Naive thymus-derived CD4-positive, alpha-beta T cell (primary cell): ENCODE measurements around the gene CD93. TPM values are rescaled to one million over a fixed set of nuclear protein-coding genes. Genes with fewer than 3 reads are reported as not detected.

Experiments
- ATAC-seq: fragments of 150-1000 bp; cut with Tn5 transposase; 2 replicates; pipeline ENCODE4 v1.10.0; 2021; ENCODE audit warnings: mild to moderate bottlenecking, moderate library complexity
- CTCF ChIA-PET: fragments of 350-600 bp; sonication (Branson Sonifier 250); formaldehyde crosslinking; loops from one replicate; lab custom pipeline; 2021; ENCODE audit warnings: antibody characterized with exemption; lab: Charles Lee
- POLR2A ChIA-PET: fragments of 350-600 bp; sonication (Branson Sonifier 250); formaldehyde crosslinking; loops from one replicate; lab custom pipeline; 2021; ENCODE audit warnings: antibody characterized with exemption, inconsistent platforms; lab: Charles Lee
- DNase-seq, 9 donors: peaks; one replicate each; pipeline versions ENCODE4 v3.0.0 to v3.0.0-alpha.2; 2020 to 2022; ENCODE audit warnings: mixed read lengths in 1 of 9
- H3K27ac ChIP-seq: one replicate; pipeline ENCODE4 v1.7.0; 2013; ENCODE audit warnings: mild to moderate bottlenecking, low read depth, low read length, moderate library complexity
- H3K27me3 ChIP-seq, 2 donors: one replicate each; pipeline ENCODE4 v1.7.0; 2013; ENCODE audit warnings: low read length in 2 of 2, mild to moderate bottlenecking in 2 of 2, moderate library complexity in 2 of 2; ENCODE audit not compliant: control insufficient read depth in 2 of 2, insufficient read depth in 2 of 2
- H3K36me3 ChIP-seq, 3 experiments: 1 replicate in 2 of 3; 2 replicates in 1 of 3; pipeline ENCODE4 v1.7.0; 2013; ENCODE audit warnings: low read length in 3 of 3, mild to moderate bottlenecking in 3 of 3, moderate library complexity in 1 of 3; ENCODE audit not compliant: insufficient read depth in 3 of 3, control insufficient read depth in 2 of 3
- H3K4me1 ChIP-seq, 2 donors: one replicate each; pipeline ENCODE4 v1.7.0; 2013; ENCODE audit warnings: low read length in 2 of 2, mild to moderate bottlenecking in 2 of 2, moderate library complexity in 1 of 2; ENCODE audit not compliant: control insufficient read depth in 2 of 2, insufficient read depth in 2 of 2
- H3K4me3 ChIP-seq: 2 replicates; pipeline ENCODE4 v1.7.0; 2013; ENCODE audit warnings: mild to moderate bottlenecking, low read length
- H3K9me3 ChIP-seq, 3 experiments: 1 replicate in 2 of 3; 2 replicates in 1 of 3; pipeline ENCODE4 v1.7.0; 2013; ENCODE audit warnings: low read length in 3 of 3; ENCODE audit not compliant: control insufficient read depth in 2 of 3
- H3K27ac Mint-ChIP-seq, 9 donors: one replicate each; pipeline ENCODE4 v1.8.0; 2020 to 2022; ENCODE audit warnings: mixed read lengths in 9 of 9, mild to moderate bottlenecking in 8 of 9, moderate library complexity in 5 of 9, inconsistent platforms in 2 of 9
- H3K27me3 Mint-ChIP-seq, 5 donors: one replicate each; pipeline ENCODE4 v1.8.0; 2021 to 2022; ENCODE audit warnings: mixed read lengths in 5 of 5, mild to moderate bottlenecking in 1 of 5
- H3K36me3 Mint-ChIP-seq, 5 donors: one replicate each; pipeline ENCODE4 v1.8.0; 2020 to 2022; ENCODE audit warnings: mixed read lengths in 5 of 5, mild to moderate bottlenecking in 3 of 5, inconsistent platforms in 1 of 5
- H3K4me1 Mint-ChIP-seq, 7 donors: one replicate each; pipeline ENCODE4 v1.8.0; 2020 to 2022; ENCODE audit warnings: mixed read lengths in 7 of 7, mild to moderate bottlenecking in 3 of 7, inconsistent platforms in 1 of 7
- H3K4me3 Mint-ChIP-seq, 10 donors: one replicate each; pipeline ENCODE4 v1.8.0; 2020 to 2022; ENCODE audit warnings: mild to moderate bottlenecking in 10 of 10, mixed read lengths in 10 of 10, moderate library complexity in 6 of 10, inconsistent platforms in 2 of 10
- H3K9me3 Mint-ChIP-seq, 11 donors: one replicate each; pipeline ENCODE4 v1.8.0; 2020 to 2022; ENCODE audit warnings: mixed read lengths in 11 of 11, mild to moderate bottlenecking in 4 of 11, inconsistent platforms in 1 of 11, moderate library complexity in 1 of 11
- intact Hi-C, 2 donors: fragments of 100-400 bp; cut with micrococcal nuclease; formaldehyde crosslinking; loops; one replicate each; pipeline ENCODE4 v1.15.1; 2023
- polyA plus RNA-seq, 2 donors: library from polyadenylated mRNA; unstranded; fragments of 300-500 nt; fragmentation: Illumina TruSeq; gene quantifications; one replicate each; pipeline ENCODE4 v1.2.3, GENCODE V29; 2021
- total RNA-seq, 6 experiments: library from RNA in 5 of 6; stranded (reverse) in 5 of 6; gene quantifications; 1 replicate in 5 of 6; 2 replicates in 1 of 6; pipeline ENCODE4 v1.2.3 and lab custom pipeline; 2021 to 2026

CD93 gene
- total and polyA plus RNA-seq, 7 experiments from 2014 or later, result 0.02 to 61.2 (median 2.6) TPM; not detected in 1

GRCh38 chr20:23099791-23100719 is 13.9 kb upstream of the CD93 start:
- POLR2A ChIA-PET, result no interaction called here
- no peak overlapping the region for H3K27ac Mint-ChIP-seq
- CTCF ChIA-PET, result no interaction called here

DNA sequence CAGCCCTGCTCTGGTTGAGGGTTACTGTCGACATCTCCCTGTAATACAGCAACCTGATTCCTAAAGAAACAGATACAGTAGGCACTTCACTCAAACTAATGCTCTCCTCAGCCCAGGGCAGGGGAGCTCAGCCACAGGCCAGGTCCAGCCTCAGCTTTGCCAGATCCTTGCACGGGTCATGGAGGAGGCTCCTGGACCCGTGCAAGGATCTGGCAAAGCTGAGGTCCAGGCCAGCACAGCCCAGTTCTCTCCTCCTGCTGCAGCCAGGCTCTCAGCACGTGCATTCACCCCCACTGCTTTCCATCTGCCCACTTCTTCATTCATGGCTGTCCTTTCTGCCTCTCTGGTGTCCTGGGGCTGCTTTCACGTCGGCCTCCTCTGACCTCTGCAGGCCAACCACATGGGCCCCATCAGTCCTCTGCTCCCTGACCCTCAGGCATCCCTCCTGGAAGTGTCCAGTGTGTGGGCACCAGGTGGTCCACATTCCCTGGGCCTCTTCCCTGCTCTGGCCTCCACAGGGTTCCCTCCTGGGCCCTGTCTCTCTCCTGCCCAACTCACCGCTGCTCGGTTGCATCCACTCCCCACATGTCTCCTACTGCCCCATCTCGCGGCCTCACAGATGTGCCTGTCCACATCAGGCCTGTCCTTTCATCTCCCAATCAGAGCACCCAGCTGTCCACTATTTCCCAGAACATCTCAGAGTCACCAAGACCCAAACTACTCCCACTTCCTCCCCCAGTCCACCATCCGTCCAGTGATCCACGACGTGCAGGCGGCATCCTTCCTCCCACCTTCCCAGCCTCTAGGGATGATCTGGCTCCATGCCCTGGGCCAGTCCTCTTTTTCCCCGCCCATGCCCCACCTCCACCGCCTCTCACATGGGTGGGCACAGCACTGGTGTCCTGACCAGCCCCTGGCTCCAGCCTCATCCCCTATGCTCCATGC is 11.8 kb upstream of the CD93 start:
- ChIA-PET CTCF (no interaction called here), POLR2A (no interaction called here)
- intact Hi-C loops, result no loop called here
- no peaks in the 10 kb centered on the region for H3K9me3 Mint-ChIP-seq
- Histone ChIP-seq H3K36me3 (no peaks in the 10 kb centered on the region), H3K27me3 (no peaks in the 10 kb centered on the region), H3K4me1 (no peaks in the 10 kb centered on the region), H3K27ac (no peak overlapping the region), H3K9me3 (no peaks in the 10 kb centered on the region), H3K4me3 (no peak overlapping the region)
- no peaks in the 10 kb centered on the region for H3K36me3 Mint-ChIP-seq
- peaks cover 0 to 26% (median 4%) of the 10 kb centered on the region in 5 donors for H3K27me3 Mint-ChIP-seq
- peaks cover 0 to 7% (median 0%) of the 10 kb centered on the region in 7 donors for H3K4me1 Mint-ChIP-seq
- no peak overlapping the region for H3K27ac Mint-ChIP-seq
- DNase-seq (no peak), ATAC-seq (no peak)
- no peak overlapping the region for H3K4me3 Mint-ChIP-seq

More at GRCh38 chr20:23099791-23100719, 13.9 kb upstream of the CD93 start:
- intact Hi-C loops, result no loop called here
- H3K27me3 Mint-ChIP-seq, result peaks cover 0 to 18% (median 3%) of the 10 kb centered on the region in 5 donors
- Histone ChIP-seq H3K36me3 (no peaks in the 10 kb centered on the region), H3K27ac (no peak overlapping the region), H3K4me3 (no peak overlapping the region), H3K4me1 (no peaks in the 10 kb centered on the region), H3K9me3 (no peaks in the 10 kb centered on the region), H3K27me3 (no peaks in the 10 kb centered on the region)
- no peaks in the 10 kb centered on the region for H3K36me3 Mint-ChIP-seq
- no peak for ATAC-seq
- DNase-seq, result no peak
- no peak overlapping the region for H3K4me3 Mint-ChIP-seq
- no peaks in the 10 kb centered on the region for H3K9me3 Mint-ChIP-seq
- peaks cover 0 to 6% (median 0%) of the 10 kb centered on the region in 7 donors for H3K4me1 Mint-ChIP-seq

DNA sequence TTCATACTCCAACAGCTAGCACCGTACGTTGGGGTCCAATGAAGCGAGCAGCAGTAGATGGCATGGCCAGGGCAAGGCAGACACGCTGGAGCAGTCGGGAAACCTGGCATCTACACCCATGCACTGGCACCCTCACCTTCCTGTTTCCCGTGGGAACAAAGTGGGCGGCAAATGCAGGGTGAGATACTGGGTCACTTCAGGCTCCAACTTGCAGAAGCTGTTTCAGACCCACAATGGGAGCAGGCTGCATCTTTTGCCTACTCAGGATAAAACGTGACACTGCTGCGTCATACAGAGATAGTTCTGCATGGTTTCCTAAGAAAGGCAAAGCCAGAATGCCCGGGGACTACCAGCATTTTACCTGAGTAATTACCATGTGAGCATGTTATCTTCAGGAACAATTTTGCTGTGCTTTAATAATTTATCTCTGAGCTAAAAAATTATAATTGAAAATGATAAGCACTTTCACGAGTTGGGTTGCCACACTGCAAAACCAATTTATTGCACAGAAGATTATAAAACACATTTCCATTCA is 10.9 kb upstream of the CD93 start:
- H3K27ac Mint-ChIP-seq, result no peak overlapping the region
- intact Hi-C loops, result no loop called here
- H3K36me3 Mint-ChIP-seq, result no peaks in the 10 kb centered on the region
- Histone ChIP-seq H3K27me3 (no peaks in the 10 kb centered on the region), H3K9me3 (no peaks in the 10 kb centered on the region), H3K36me3 (no peaks in the 10 kb centered on the region), H3K4me3 (no peak overlapping the region), H3K4me1 (no peaks in the 10 kb centered on the region), H3K27ac (no peak overlapping the region)
- peaks cover 0 to 26% (median 4%) of the 10 kb centered on the region in 5 donors for H3K27me3 Mint-ChIP-seq
- DNase-seq (no peak), ATAC-seq (no peak)
- POLR2A ChIA-PET, result no interaction called here
- H3K4me1 Mint-ChIP-seq, result peaks cover 0 to 7% (median 0%) of the 10 kb centered on the region in 7 donors
- no peaks in the 10 kb centered on the region for H3K9me3 Mint-ChIP-seq
- H3K4me3 Mint-ChIP-seq, result no peak overlapping the region
- CTCF ChIA-PET, result interaction anchor here (0.7 kb wide), 1 partner anchor 8 kb away, joined by 3 read pairs; no protein-coding TSS in a partner anchor

DNA sequence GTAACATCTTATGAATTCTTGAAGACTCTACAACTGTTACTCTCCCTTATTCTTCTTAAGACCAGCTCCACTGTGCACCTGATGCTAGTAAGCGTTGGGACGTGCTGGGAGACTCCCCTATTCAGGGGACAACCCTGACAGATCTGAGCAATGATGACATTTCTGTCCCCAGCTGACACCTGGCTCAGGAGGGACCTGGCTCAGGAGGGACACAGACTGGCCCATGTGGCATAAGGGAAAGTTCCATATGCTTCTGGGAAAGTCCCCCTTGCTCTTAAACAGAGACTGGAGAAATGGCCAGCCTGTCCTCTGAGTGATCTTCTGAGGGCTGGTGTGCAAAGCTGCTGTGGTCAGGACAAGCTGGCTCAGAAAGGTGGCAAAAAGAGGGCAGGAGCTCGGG is 10.0 kb upstream of the CD93 start:
- Histone ChIP-seq H3K36me3 (no peaks in the 10 kb centered on the region), H3K4me1 (no peaks in the 10 kb centered on the region), H3K27me3 (no peaks in the 10 kb centered on the region), H3K27ac (no peak overlapping the region), H3K9me3 (no peaks in the 10 kb centered on the region), H3K4me3 (no peak overlapping the region)
- H3K4me3 Mint-ChIP-seq, result no peak overlapping the region
- ChIA-PET POLR2A (no interaction called here), CTCF (no interaction called here)
- peaks cover 0 to 26% (median 4%) of the 10 kb centered on the region in 5 donors for H3K27me3 Mint-ChIP-seq
- H3K27ac Mint-ChIP-seq, result no peak overlapping the region
- no peak for ATAC-seq
- H3K4me1 Mint-ChIP-seq, result peaks cover 0 to 6% (median 0%) of the 10 kb centered on the region in 7 donors
- H3K36me3 Mint-ChIP-seq, result no peaks in the 10 kb centered on the region
- intact Hi-C loops, result no loop called here
- H3K9me3 Mint-ChIP-seq, result no peaks in the 10 kb centered on the region
- no peak for DNase-seq

DNA sequence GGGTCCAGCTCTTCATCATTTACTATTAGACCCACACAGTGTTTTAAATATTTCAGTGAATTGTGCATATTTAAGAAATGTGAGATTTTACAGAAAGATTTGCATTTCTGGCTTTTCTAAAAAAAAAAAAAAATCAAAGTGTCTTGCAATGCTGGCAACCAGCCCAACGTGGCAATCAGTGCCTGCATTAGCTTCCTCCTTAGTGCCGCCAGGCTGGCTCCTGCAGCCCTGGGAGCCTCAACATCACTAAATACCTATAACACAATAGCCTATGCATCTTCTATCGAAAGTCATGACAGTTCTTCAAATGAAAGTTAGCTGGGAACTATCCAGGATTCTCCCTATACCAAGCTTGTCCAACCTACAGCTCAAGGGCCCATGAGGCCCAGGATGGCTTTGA is 9.4 kb upstream of the CD93 start:
- Histone ChIP-seq H3K36me3 (no peaks in the 10 kb centered on the region), H3K27me3 (no peaks in the 10 kb centered on the region), H3K4me3 (no peak overlapping the region), H3K27ac (no peak overlapping the region), H3K4me1 (no peaks in the 10 kb centered on the region), H3K9me3 (no peaks in the 10 kb centered on the region)
- Mint-ChIP-seq H3K27me3 (peaks cover 0 to 22% (median 4%) of the 10 kb centered on the region in 5 donors), H3K4me1 (peaks cover 0 to 6% (median 0%) of the 10 kb centered on the region in 7 donors), H3K4me3 (no peak overlapping the region), H3K27ac (no peak overlapping the region), H3K9me3 (no peaks in the 10 kb centered on the region), H3K36me3 (no peaks in the 10 kb centered on the region)
- intact Hi-C loops, result no loop called here
- POLR2A ChIA-PET, result no interaction called here
- CTCF ChIA-PET, result no interaction called here
- ATAC-seq (no peak), DNase-seq (no peak)

GRCh38 chr20:23094927-23095326 is 8.8 kb upstream of the CD93 start:
- Histone ChIP-seq H3K9me3 (no peaks in the 10 kb centered on the region), H3K27ac (no peak overlapping the region), H3K4me1 (no peaks in the 10 kb centered on the region), H3K36me3 (no peaks in the 10 kb centered on the region), H3K27me3 (no peaks in the 10 kb centered on the region), H3K4me3 (no peak overlapping the region)
- Mint-ChIP-seq H3K36me3 (no peaks in the 10 kb centered on the region), H3K27me3 (peaks cover 0 to 20% (median 4%) of the 10 kb centered on the region in 5 donors), H3K27ac (no peak overlapping the region), H3K4me1 (peaks cover 0 to 6% (median 0%) of the 10 kb centered on the region in 7 donors), H3K9me3 (no peaks in the 10 kb centered on the region), H3K4me3 (no peak overlapping the region)
- no peak for DNase-seq
- ChIA-PET CTCF (no interaction called here), POLR2A (no interaction called here)
- peak; percentile 26 for ATAC-seq
- intact Hi-C loops, result no loop called here
